GM12878 (cell line): ENCODE results near the gene MAPK8. TPM values are rescaled to one million over a fixed set of nuclear protein-coding genes. Genes with fewer than 3 reads are reported as not detected.

Experiments used
- ATAC-seq: fragments of 200-7000 bp; cut with Tn5 transposase; 3 replicates; pipeline ENCODE4 v1.9.1; 2020; ENCODE audit warnings: mild to moderate bottlenecking, moderate library complexity
- BruUV-seq: library from RNA; stranded (reverse); fragments of 400-500 nt; replicated peaks from 2 replicates; lab custom pipeline; 2021; lab: Mats Ljungman, UMichigan
- CTCF ChIA-PET: fragments of 300-600 bp; sonication (Branson Sonifier 250); formaldehyde crosslinking; extraction: SDS; loops from one replicate; lab custom pipeline; 2021; ENCODE audit warnings: inconsistent platforms; lab: Yijun Ruan, JAX
- POLR2A ChIA-PET: fragments of 350-600 bp; formaldehyde crosslinking; extraction: SDS; loops from one replicate; lab custom pipeline; 2021; ENCODE audit warnings: inconsistent platforms; lab: Charles Lee
- RAD21 ChIA-PET: fragments of 300-600 bp; sonication (Branson Sonifier 250); formaldehyde crosslinking; loops from one replicate; lab custom pipeline; 2023; ENCODE audit warnings: antibody characterized with exemption; ENCODE audit not compliant: unreplicated experiment; lab: Charles Lee
- SMC1A ChIA-PET: fragments of 300-600 bp; sonication (Branson Sonifier 250); formaldehyde crosslinking; loops from one replicate; lab custom pipeline; 2023; ENCODE audit not compliant: unreplicated experiment, uncharacterized antibody; lab: Charles Lee
- DNase-seq: peaks from one replicate; pipeline ENCODE4 v3.0.0-alpha.2; 2011; ENCODE audit warnings: low read depth, low spot score
- FAIRE-seq: peaks from 3 replicates; lab custom pipeline; 2011; peaks lifted over from hg19 to GRCh38; lab: Jason Lieb, UNC
- H2AFZ ChIP-seq: 2 replicates; pipeline ENCODE4 v1.6.0; 2011; ENCODE audit warnings: low read depth, low read length, control low read depth; ENCODE audit not compliant: control insufficient read depth
- H3K27ac ChIP-seq: 2 replicates; pipeline ENCODE4 v1.5.1; 2011; ENCODE audit warnings: control low read depth; ENCODE audit not compliant: control insufficient read depth, insufficient read depth
- H3K27me3 ChIP-seq, 2 experiments: replicated peaks in 1 of 2; 2 replicates each; pipeline versions ENCODE4 v1.6.0 to v1.6.1; 2011; ENCODE audit warnings: low read length in 1 of 2; ENCODE audit not compliant: control insufficient read depth in 2 of 2, insufficient read depth in 2 of 2
- H3K36me3 ChIP-seq, 2 experiments: 2 replicates each; pipeline ENCODE4 v1.5.1; 2011; ENCODE audit warnings: low read length in 1 of 2; ENCODE audit not compliant: control insufficient read depth in 2 of 2, insufficient read depth in 2 of 2
- H3K4me1 ChIP-seq: 2 replicates; pipeline ENCODE4 v1.6.1; 2011; ENCODE audit warnings: mild to moderate bottlenecking, low read length, moderate library complexity, mixed read lengths; ENCODE audit not compliant: control insufficient read depth, insufficient read depth
- H3K4me2 ChIP-seq: 2 replicates; pipeline ENCODE4 v1.6.0; 2011; ENCODE audit warnings: control low read depth; ENCODE audit not compliant: control insufficient read depth, insufficient read depth
- H3K4me3 ChIP-seq: fragments of 200-600 bp; sonication (generic); 2 replicates; pipeline ENCODE4 v1.5.1; 2016
- H3K79me2 ChIP-seq: 2 replicates; pipeline ENCODE4 v1.6.0; 2011; ENCODE audit warnings: low read length; ENCODE audit not compliant: control insufficient read depth, insufficient read depth
- H3K9ac ChIP-seq: 2 replicates; pipeline ENCODE4 v1.8.0; 2011; ENCODE audit warnings: low read length, control low read depth, mixed read lengths; ENCODE audit not compliant: control insufficient read depth, insufficient read depth
- H3K9me3 ChIP-seq: replicated peaks from 3 replicates; pipeline ENCODE4 v1.5.1; 2011; ENCODE audit warnings: mild to moderate bottlenecking, low read length; ENCODE audit not compliant: control insufficient read depth, insufficient read depth
- H4K20me1 ChIP-seq: 2 replicates; pipeline ENCODE4 v1.6.0; 2011; ENCODE audit not compliant: control insufficient read depth, insufficient read depth
- CEBPB ChIP-seq, 2 experiments: fragments of 150-350 bp in 1 of 2; IDR thresholded peaks; 2 replicates each; pipeline ENCODE4 v1.6.1; 2012 to 2014; ENCODE audit warnings: low read depth in 2 of 2, low read length in 2 of 2, borderline replicate concordance in 1 of 2, inconsistent platforms in 1 of 2
- GABPA ChIP-seq: IDR thresholded peaks from 2 replicates; pipeline ENCODE4 v1.6.1; 2014; ENCODE audit warnings: antibody characterized with exemption, low read depth, mild to moderate bottlenecking, inconsistent platforms
- MTA2 ChIP-seq: fragments of 450-650 bp; IDR thresholded peaks from 2 replicates; pipeline ENCODE4 v1.6.1; 2016; ENCODE audit warnings: low read depth, mild to moderate bottlenecking, moderate library complexity
- MXI1 ChIP-seq: fragments of 150-350 bp; IDR thresholded peaks from 2 replicates; pipeline ENCODE4 v1.6.1; 2011; ENCODE audit warnings: low read depth, mild to moderate bottlenecking, inconsistent platforms, low read length, improper control_type of control experiment
- WGBS: methylation state at CpG from one replicate; pipeline ENCODE4 v1.1.6; 2016; ENCODE audit warnings: low lambda C conversion rate; ENCODE audit not compliant: insufficient replicate concordance, insufficient coverage; ENCODE audit errors: missing lambda C conversion rate; 5-methylcytosine and 5-hydroxymethylcytosine counted together
- in situ Hi-C: fragments of 300-500 bp; cut with MboI; formaldehyde crosslinking; loops from 9 replicates; pipeline ENCODE4 v1.14.3; 2018; ENCODE audit warnings: mixed read lengths
- intact Hi-C: fragments of 100-400 bp; cut with micrococcal nuclease; formaldehyde crosslinking; loops from one replicate; pipeline ENCODE4 v1.14.2; 2022; ENCODE audit not compliant: unreplicated experiment
- polyA plus RNA-seq, 11 experiments: library from polyadenylated mRNA; depleted of rRNA in 4 of 11; unstranded in 6 of 11; stranded (reverse) in 5 of 11; fragments of >200 nt; fragmentation: Nextera tagmentation in 4 of 11; fragmentation: Illumina TruSeq in 1 of 11; extraction: Ambion mirVana in 4 of 11; extraction: Trizol in 1 of 11; gene quantifications; 1 replicate in 1 of 11; 2 replicates in 10 of 11; pipeline versions ENCODE4 v1.2.1 to v1.2.3, GENCODE V29; 2011 to 2016; ENCODE audit warnings: inconsistent platforms in 2 of 11, missing spikeins in 2 of 11, low read depth in 1 of 11
- total RNA-seq, 4 experiments: library from RNA; depleted of rRNA in 3 of 4; stranded (reverse); fragments of >200 nt in 3 of 4; fragmentation: Illumina TruSeq in 1 of 4; extraction: Trizol in 1 of 4; gene quantifications; 2 replicates each; pipeline versions ENCODE4 v1.2.1 to v1.2.3, GENCODE V29; 2013 to 2021
- TF ChIP-seq, protein P1 (sequence below): fragments of 450-650 bp; IDR thresholded peaks from 2 replicates; pipeline ENCODE4 v1.6.1; 2016; ENCODE audit warnings: mild to moderate bottlenecking
- TF ChIP-seq, protein P2 (sequence below): fragments of 450-650 bp; IDR thresholded peaks from 2 replicates; pipeline ENCODE4 v1.6.1; 2017; ENCODE audit warnings: low read depth, mild to moderate bottlenecking, moderate library complexity

The MAPK8 gene
- total and polyA plus RNA-seq, 10 of the 15 experiments (the other 5 are each of a cell fraction or from before 2014, with no cell fraction given): 3.9 to 102 (median 40.0) TPM

DNA sequence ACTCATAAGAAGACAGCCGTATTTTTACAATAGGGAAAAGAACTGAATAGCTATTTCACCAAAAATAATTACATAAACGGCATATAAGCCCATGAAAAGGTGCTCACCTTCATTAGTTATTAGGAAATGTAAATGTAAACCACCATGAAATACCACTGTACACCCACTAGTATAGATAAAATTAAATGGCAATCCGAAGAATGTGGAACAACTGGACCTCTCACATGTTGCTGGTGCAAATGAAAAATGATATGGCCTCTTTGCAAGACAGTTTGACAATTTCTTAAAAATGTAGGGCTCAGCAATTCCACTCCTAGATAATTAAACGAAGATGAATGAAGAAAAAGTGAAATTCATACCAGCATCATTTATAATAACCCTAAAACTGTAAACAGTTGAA lies 91.8 kb downstream of the MAPK8 start:
- CTCF ChIA-PET: interaction anchor here (0.7 to 2.1 kb wide), 3 partner anchors 9 to 151 kb away, joined by 3 to 7 read pairs (median 4); no protein-coding TSS in a partner anchor

DNA sequence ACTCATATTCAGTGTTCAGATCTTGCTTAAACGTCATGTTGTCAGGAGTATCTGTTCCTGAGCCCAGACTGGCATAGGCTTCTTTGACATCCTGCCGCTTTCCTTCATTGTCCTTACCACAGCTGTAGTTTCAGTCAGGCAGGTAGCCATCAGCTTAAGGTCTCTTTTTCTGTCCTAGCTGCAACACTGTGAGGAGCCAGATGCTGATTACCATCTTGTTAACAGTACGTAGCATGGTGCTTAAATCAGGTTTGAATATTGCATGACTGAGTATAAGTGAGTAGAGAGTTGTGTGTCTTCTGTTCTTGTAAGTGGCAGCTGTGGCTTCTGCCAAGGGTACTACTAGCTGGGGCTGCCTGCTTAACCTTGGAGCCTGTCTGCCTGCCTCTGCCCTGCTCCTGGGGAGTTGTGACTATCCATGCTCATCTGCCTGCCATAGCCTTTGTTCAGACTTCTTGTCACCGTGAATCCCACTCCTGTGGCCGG lies 92.6 kb downstream of the MAPK8 start:
- POLR2A ChIA-PET: interaction anchor here (0.9 kb wide), 1 partner anchor 9 kb away, joined by 4 read pairs; no protein-coding TSS in a partner anchor
- Histone ChIP-seq H2AFZ (no peak overlapping the region), H3K36me3 (no peaks in the 10 kb centered on the region), H4K20me1 (no peaks in the 10 kb centered on the region), H3K9ac (no peak overlapping the region), H3K9me3 (no peaks in the 10 kb centered on the region), H3K4me1 (peaks cover 8% of the 10 kb centered on the region; the same call in 1 of the 2 replicates), H3K27me3 (no peaks in the 10 kb centered on the region), H3K4me2 (no peak overlapping the region), H3K27ac (no peak overlapping the region), H3K4me3 (no peak overlapping the region), H3K79me2 (no peaks in the 10 kb centered on the region)
- TF ChIP-seq MTA2 (no peak), GABPA (no peak), MXI1 (no peak)
- TF ChIP-seq, protein P1, sequence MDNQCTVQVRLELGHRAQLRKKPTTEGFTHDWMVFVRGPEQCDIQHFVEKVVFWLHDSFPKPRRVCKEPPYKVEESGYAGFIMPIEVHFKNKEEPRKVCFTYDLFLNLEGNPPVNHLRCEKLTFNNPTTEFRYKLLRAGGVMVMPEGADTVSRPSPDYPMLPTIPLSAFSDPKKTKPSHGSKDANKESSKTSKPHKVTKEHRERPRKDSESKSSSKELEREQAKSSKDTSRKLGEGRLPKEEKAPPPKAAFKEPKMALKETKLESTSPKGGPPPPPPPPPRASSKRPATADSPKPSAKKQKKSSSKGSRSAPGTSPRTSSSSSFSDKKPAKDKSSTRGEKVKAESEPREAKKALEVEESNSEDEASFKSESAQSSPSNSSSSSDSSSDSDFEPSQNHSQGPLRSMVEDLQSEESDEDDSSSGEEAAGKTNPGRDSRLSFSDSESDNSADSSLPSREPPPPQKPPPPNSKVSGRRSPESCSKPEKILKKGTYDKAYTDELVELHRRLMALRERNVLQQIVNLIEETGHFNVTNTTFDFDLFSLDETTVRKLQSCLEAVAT: no peak
- CTCF ChIA-PET: interaction anchor here (0.6 to 2.1 kb wide), 8 partner anchors 8 to 257 kb away, joined by 3 to 7 read pairs (median 4); no protein-coding TSS in a partner anchor
- peak; percentile 31; the same call in 2 of the 3 replicates for ATAC-seq
- DNase-seq: no peak
- in situ Hi-C loops (no loop called here), intact Hi-C loops (no loop called here)
- no TSS peak for BruUV-seq
- RAD21 ChIA-PET: interaction anchor here (1.5 kb wide), 1 partner anchor 36 kb away, joined by 3 read pairs; no protein-coding TSS in a partner anchor
- 90% methylated on average over 5 of the region's 5 CpGs for WGBS
- no peak for FAIRE-seq
- SMC1A ChIA-PET: interaction anchor here (0.9 to 1.2 kb wide), 3 partner anchors 9 to 110 kb away, joined by 3 read pairs; no protein-coding TSS in a partner anchor

More for the DNA sequence above, 91.8 kb downstream of the MAPK8 start:
- no peak for DNase-seq
- H3K27me3 ChIP-seq: no peaks in the 10 kb centered on the region
- no peaks in the 10 kb centered on the region for H3K9me3 ChIP-seq
- H4K20me1 ChIP-seq: no peaks in the 10 kb centered on the region
- no peak overlapping the region for H3K4me3 ChIP-seq
- 95% methylated on average over 4 of the region's 4 CpGs for WGBS
- no peak for FAIRE-seq
- TF ChIP-seq CEBPB (IDR thresholded peaks at IDR 0.05; ENCODE audit: borderline replicate concordance in 1 of 2, low read depth in 2 of 2, low read length in 2 of 2): no peak
- TF ChIP-seq, protein P2, sequence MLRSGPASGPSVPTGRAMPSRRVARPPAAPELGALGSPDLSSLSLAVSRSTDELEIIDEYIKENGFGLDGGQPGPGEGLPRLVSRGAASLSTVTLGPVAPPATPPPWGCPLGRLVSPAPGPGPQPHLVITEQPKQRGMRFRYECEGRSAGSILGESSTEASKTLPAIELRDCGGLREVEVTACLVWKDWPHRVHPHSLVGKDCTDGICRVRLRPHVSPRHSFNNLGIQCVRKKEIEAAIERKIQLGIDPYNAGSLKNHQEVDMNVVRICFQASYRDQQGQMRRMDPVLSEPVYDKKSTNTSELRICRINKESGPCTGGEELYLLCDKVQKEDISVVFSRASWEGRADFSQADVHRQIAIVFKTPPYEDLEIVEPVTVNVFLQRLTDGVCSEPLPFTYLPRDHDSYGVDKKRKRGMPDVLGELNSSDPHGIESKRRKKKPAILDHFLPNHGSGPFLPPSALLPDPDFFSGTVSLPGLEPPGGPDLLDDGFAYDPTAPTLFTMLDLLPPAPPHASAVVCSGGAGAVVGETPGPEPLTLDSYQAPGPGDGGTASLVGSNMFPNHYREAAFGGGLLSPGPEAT: no peak
- no peaks in the 10 kb centered on the region for H3K36me3 ChIP-seq
- no TSS peak for BruUV-seq
- no peak overlapping the region for H2AFZ ChIP-seq
- no peak overlapping the region for H3K9ac ChIP-seq
- H3K4me2 ChIP-seq: no peak overlapping the region
- H3K79me2 ChIP-seq: no peaks in the 10 kb centered on the region
- H3K27ac ChIP-seq: no peak overlapping the region
- intact Hi-C loops (no loop called here), in situ Hi-C loops (no loop called here)
- peaks cover 8% of the 10 kb centered on the region; the same call in 1 of the 2 replicates for H3K4me1 ChIP-seq
- RAD21 ChIA-PET: no interaction called here
- ATAC-seq: no peak
- POLR2A ChIA-PET: no interaction called here
- SMC1A ChIA-PET: interaction anchor here (0.9 kb wide), 1 partner anchor 10 kb away, joined by 3 read pairs; no protein-coding TSS in a partner anchor
